Stimulated activated CD4-positive, alpha-beta T cell treated with anti-CD3 and anti-CD28 coated beads, Interleukin-4, amount 100 ng/mL, for 48 hours (primary cell): Measurements from ENCODE around the gene SPTBN4.
"Not testable (repeated sequence)": the region's sequence is repeated elsewhere in the genome, so short reads cannot be mapped to it uniquely, and the experiment has no call there.

Experiments
- DNase-seq, 2 donors: peaks; one replicate each; pipeline ENCODE4 v3.0.0-alpha.2; 2020; ENCODE audit warnings: low read depth in 2 of 2

Gene SPTBN4

DNA sequence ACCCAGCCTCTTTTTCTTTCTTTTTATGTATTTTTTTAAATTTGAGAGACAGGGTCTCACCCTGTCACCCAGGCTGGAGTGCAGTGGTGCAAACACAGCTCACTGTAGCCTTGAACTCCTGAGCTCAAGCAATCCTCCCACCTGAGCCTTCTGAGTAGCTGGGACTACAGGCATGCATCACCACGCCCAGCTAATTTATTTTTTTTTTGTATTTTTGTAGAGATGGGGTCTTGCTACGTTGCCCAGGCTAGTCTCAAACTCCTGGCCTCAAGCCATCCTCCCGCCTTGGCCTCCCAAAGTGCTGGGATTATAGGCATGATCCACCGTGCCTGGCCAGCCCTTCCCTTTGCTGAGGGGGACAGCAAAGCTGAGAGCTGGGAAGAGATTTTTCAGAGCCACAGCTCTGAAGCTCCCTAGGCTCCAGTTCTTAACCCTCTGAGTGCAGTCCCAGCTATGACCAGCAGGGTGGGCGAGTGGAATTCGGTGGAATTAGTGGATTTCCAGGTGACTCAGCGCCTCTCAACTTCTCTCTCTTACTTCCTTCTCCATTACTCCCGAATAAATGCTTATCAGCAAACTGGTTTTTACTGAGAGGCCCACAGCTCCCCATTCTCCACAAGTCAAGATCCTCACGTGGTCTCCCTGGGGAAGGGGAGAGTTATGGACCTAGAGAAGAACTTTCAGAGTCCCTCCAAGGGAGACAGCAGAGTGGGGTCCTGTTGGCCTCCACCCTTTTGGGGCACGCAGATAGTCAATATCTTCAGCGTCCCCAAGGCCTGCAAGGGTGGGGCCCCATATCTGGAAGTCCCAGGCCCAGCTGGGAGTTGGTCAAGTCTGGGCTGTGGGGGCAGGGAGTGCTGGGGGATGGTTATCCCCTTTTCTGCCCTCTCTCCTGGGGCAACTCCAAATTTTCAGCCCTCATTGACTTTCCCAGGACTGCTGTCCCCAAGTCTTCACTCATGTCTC is 2.5 kb upstream of the SPTBN4 start:
- peak; percentile 73 to 80 for DNase-seq

DNA sequence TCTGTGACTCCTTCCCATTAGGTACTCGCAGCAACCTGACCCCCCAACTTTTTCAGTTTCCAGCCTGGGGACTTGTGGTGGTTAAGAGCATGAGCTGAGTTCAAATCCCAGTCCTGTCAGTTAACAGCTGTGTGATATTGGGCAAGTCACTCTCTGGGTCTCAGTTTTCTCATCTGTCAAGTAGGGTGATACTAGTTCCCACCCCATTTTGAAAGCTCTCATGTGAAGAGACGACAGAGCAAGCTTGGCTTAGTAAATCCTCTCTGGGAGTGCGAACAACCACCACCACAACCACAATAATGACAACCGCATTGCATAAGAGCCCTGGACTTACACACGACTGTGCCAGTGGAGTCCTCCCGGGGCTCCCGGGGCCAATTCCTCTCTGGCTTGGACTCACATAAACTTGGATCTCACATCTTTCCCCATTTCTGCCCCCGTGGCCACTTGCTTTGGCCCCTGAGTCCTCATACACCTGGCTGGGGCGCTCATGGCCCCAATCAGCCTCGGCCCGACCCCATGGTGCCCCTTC is 1.7 kb upstream of the SPTBN4 start:
- DNase-seq: peak in 1 of 2 donors; percentile 20

DNA sequence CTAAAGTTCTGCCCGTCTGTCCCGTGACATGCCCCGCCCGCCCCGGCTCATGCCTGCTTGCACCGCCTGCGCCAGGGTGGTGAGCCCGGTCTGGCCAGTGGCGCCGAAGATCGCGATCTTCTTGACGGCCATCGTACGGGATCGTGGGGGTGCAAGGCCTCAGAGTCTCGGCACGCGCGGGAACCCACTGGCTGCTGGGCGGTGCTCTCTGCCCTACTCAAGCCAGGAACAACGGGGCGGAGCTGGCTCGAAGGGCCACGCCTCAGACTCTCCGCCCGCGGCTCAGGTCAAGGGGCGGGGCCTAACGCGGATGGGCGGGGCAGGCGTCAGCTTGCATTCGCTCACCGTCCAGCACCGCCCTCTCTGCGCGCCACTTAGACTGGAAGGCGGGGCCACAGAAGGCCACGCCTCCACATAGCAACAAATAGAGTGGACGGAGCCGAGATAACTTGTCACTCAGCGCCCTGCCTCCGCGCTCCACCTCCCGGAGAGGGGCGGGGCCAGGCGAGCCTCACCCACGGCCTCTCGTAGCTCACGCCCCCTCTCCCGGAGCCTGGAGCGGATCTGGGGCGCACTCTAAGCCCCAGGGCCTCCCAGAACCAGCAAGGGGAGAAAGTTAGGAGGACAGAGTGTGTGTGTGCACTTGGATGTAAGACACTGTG is 1.1 kb upstream of the SPTBN4 start, which contains the start of gene BLVRB:
TSS of gene BLVRB (minus strand) at position 189 of the 662 bp plus-strand sequence. CDS start at position 132, 57 bp downstream.
- peak; percentile 99 to 100 for DNase-seq

DNA sequence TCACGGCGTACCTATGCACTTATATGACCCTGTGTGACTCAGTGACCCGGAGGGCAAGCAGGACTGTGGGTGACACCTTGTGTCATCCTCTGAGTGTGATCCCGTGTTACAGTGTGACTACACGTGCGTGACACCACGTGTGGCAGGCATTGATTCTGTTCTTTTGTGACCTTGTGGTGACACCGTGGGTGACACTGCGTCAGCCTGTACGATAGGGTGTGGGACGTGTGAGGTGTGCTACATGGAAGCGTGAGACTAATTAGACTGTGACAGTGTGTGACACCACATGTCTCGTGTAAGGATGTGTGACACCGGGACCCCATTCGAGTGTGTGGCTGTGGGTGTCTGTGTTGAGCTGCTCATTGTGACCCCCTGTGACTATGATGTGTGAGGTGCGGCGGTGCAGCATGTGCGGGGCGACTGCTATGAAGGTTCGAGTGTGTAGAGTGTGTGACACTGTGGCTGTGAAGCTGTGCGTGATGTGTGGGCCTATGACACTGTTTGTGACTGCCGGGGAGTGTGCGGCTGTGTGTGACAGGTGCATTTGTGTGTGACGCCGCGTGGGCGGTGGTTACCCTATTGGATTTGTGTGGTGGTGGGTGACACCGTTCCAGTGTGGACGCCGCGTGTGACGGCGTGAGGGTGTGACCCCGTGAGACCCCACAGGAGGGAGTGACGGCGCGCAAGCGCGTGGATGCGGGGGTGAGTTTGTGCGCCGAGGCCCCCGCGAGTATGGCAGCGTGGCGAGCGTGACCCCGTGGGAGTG is 399 bp upstream of the SPTBN4 start:
- peak; percentile 51 to 67 for DNase-seq

DNA sequence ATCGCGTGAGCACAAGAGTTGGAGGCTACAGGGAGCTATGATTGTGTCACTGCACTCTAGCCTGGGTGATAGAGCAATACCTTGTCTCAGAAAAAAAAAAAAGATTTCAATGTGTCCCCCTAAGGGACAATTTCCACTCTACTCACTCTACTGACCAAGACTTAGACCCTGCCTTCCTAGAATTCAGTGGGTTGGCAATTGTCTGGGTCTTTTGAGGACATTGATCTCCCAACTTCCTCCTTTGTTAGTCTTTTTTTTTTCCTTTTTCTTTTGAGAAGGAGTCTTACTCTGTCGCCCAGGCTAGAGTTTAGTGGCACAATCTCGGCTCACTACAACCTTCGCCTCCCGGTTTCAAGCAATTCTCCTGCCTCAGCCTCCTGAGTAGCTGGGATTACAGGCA is 2.2 kb downstream of the SPTBN4 start:
- DNase-seq: no peak

DNA sequence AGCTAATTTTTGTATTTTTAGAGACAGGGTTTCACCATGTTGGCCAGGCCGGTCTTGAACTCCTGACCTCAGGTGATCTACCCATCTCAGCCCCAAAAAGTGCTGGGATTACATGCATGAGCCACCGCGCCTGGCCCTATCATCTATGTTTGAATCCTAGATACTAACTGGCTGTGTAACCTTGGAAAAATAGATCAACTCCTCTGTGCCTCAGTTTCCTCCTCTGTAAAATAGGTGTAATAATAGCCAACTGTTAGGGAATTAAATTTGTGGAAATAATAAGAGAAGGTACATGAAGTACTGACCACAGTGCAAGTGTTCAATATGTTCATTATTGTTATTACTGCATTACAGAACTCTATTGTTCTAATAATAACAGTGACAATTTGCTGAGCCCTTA is 4.3 kb downstream of the SPTBN4 start:
- DNase-seq: no peak

DNA sequence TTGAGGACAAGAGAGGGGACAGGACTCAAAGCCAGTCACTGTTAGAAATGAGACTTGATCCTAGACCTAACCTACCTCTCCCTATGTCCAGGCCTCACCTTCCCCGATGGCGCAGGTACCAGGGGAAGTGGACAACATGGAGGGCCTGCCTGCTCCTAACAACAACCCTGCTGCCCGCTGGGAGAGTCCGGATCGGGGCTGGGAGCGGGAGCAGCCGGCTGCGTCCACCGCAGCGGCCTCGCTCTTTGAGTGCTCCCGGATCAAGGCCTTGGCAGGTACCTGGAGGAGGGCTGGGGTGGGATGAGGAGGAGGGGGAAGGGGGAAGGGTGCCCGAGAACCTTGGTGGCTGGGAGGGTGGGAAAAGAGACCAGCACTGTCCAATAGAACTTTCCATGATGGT is 5.7 kb downstream of the SPTBN4 start:
- no peak for DNase-seq

DNA sequence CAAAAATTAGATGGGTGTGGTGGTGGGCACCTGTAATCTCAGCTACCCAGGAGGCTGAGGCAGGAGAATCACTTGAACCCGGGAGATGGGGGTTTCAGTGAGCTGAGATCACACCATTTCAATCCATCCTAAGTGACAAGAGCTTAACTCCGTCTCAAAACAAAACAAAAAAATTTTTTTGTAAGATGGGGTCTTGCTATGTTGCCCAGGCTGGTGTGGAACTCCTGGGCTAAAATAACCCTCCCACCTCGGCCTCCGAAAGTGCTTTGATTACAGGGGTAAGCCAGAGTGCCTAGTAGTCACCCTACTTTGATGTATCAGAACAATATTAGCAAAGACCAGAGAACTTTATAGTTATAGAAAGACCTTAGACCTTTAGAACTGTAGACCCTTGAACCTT is 7.9 kb downstream of the SPTBN4 start:
- no peak for DNase-seq

DNA sequence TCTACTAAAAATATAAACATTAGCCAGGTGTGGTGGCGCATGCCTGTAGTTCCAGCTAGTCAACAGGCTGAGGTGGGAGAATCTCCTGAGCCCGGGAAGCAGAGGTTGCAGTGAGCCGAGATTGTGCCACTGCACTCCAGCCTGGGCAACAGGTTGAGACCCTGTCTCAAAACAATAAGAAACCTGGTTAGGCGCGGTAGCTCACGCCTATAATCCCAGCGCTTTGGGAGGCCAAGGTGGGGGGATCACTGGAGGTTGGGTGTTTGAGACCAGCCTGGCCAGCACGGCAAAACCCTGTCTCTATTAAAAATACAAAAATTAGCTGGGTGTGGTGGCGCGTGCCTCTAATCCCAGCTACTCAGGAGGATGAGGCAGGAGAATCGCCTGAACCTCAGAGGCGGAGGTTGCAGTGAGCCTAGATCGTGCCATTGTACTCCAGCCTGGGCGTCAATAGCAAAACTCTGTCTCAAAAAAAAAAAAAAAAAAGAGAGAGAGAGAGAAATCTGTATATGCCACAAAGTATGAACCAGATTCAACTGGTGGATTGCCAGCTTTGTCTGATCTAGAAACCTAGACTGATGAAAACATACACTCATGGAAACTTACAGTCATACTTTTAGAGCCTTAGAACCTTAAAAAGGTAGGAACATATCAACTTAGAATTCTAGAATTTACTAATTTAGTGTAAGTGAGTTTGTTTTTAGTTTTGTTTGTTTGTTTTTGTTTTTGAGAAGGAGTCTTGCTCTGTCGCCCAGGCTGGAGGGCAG is 9.3 kb downstream of the SPTBN4 start:
- not testable (repeated sequence) for DNase-seq

DNA sequence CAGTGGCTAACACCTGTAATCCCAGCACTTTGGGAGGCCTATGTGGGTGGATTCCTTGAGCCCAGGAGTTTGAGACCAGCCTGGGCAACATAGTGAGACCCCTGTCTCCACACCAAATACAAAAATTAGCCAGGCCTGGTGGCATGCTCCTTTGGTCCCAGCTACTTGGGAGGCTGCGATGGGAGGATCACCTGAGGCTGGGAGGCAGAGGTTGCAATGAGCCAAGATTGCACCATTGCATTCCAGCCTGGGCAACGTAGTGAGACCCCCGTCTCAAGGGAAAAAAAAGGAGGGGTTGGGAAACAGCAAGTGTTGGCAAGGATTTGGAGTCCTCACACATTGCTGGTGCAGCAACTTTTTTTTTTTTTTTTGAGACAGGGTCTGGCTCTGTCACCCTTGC is 19.2 kb downstream of the SPTBN4 start:
- no peak for DNase-seq

DNA sequence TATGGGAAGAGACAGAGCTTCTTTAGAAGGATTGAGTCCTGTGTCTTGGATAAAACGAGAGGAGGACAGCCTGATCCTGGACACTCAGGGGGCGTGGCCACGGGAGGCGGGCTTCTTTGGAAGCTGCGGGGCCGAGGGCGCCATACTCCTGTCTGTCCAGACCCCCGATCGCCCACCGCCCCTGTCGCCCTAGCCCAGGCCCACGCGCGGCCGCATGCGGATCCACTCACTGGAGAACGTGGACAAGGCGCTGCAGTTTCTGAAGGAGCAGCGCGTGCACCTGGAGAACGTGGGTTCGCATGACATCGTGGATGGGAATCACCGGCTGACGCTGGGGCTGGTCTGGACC is 23.1 kb downstream of the SPTBN4 start:
- DNase-seq: no peak

DNA sequence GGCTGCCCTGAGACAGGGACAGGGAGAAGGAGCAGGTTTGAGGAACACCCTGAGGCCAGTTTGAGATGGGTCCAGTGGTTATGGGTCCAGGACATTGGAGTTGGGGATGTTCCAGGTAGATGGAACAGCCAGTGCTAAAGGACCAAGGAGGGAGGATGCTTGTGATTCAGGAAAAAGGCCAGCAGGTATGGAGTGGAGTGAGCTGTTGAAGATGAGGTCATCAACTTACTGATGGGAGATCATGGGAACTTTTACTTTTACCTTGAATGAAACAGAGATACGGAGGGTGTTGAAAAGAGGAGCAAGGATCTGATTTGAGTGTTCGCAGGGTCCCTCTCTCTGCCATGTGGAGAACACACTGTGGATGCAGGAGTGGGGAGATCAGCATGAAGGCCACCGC is 25.5 kb downstream of the SPTBN4 start:
- DNase-seq: no peak

DNA sequence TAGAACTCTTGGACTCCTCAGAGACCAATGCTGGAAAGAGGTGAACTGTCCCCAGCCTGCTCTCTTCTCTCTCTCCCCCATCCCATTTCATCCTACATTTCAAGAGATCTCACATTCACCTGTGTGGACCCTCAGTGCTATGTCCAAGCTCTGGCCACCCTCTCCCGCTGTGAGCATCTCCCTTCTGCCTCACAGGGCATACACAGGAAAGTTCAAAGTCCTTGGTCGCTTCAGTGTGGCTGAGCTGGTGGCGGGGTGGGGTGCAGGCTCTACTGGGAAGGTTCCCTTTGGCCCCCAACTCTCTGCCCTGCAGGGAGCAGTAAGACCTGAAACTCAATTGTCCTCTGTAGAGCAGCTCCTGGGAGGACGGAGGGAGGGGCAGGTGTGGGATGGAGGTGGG is 27.0 kb downstream of the SPTBN4 start:
- DNase-seq: no peak

DNA sequence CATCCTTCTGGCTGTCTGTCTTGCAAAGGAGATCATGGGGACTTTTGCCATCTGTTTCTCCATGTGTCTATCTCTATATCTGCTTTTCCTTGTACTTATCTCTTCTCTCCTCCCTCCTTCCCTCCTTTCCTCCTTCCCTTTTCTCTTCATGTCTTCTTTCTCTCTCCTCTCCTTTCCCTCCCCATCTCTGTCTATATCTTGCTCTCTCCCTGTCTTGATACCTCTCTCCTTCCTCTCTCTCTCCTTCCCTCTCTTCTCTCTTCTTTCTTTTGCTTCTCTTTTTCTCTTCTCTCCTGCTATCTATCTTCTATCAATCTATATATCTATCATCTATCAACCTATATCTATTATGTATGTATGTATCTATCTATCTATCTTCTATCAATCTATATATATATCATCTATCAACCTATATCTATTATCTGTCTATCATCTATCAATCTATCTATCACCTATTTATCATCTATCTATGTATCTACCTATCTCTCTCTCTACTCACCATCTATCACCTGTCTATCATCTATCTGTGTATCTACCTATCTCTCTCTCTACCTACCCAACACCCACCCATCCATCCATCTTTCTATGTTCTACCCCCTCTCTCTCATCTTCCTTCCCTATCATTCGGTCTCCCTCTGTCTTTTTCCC is 27.5 kb downstream of the SPTBN4 start:
- no peak for DNase-seq

DNA sequence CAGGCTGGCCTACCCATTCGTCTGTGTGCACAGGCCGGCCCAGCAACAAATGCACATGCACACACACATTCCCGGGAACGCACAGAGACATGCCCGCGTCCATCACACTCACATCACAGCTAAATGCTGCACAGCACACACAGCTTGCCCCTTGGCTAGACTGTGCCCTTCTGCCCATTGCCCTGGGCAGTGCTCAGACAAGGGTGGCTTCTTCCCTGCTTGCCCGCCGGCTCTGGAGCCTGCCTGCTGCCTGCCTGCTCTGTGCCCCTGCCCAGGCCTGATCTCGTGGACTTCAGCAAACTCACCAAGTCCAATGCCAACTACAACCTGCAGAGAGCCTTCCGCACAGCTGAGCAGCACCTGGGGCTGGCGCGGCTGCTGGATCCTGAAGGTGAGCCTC is 30.4 kb downstream of the SPTBN4 start:
- no peak for DNase-seq

DNA sequence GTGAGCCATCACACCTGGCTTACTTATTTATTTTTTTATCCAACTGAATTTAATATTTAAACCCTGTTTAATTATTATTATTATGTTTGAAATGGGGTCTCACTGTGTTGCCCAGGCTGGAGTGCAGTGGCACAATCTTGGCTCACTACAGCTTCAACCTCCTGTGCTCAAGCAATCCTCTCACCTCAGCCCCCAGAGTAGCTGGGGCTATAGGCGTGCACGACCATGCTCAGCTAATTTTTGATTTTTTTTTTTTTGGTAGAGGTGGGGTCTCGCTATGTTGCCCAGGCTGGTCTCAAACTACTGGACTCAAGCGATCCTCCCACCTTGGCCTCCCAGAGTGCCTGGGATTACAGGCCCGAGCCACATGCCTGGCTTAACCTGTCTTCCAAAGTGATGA is 32.5 kb downstream of the SPTBN4 start:
- no peak for DNase-seq

DNA sequence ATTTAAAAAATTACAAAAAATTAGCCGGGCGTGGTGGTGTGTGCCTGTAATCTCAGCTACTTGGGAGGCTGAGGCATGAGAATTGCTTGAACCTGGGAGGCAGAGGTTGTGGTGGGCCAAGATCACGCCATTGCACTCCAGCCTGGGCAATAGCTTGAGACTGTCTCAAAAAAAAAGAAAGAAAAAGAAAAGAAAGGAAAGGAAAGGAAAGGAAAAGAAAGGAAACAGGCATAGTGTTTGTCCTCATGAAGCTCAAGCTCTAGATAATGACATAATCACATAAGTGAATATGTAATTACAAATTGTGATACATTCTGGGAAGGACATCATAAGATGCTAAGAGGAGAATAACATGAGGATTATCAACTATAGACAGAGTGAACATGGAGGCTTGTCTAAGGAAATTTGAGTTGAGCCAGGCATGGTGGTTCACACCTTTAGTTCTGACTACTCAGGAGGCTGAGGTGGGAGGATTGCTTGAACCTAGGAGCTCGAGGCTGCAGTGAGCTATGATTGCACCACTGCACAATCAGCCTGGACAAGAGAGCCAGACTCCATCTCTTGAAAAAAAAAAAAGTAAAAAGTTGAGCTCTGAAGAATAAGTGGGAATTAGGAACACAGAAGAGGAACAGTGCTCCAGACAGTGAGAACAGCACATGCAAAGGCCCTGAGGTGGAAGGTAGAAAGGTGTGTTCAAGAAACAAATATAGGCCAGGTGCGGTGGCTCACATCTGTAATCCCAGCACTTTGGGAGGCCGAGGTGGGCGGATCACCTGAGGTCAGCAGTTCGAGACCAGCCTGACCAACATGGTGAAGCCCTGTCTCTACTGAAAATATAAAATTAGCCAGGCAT is 34.1 kb downstream of the SPTBN4 start:
- DNase-seq: not testable (repeated sequence)

DNA sequence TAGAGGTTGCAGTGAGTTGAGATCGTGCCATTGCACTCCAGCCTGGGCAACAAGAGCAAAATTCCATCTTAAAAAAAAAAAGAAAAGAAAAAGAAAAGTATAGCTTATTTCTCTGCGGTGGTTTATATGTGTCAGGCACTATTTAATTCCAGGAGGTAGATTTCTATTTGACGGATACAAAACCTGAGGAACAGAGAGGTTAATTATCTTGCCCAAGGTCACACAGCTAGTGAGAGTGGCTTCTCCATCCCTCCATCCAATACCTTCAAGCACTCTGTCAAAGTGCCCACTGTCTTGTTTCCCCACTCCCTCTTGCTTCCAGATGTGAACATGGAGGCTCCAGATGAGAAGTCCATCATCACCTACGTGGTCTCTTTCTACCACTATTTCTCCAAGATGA is 34.8 kb downstream of the SPTBN4 start:
- DNase-seq: no peak

DNA sequence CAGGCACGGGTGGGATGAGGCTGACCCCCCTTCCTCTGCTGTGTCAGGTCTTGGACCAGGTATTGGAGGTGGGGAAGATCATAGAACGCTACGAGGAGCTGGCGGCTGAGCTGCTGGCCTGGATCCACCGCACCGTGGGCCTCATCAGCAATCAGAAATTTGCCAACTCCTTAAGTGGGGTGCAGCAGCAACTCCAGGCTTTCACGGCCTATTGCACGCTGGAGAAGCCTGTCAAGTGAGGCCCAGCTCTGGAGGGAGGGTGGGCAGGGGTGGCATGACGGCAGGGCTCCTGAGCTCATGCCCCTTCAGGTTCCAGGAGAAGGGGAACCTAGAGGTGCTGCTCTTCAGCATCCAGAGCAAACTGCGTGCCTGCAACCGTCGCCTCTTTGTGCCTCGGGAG is 35.3 kb downstream of the SPTBN4 start:
- DNase-seq: no peak
